Chondrocyte (in vitro differentiated cells): ENCODE results near the gene TMEM218. TPM values are rescaled to one million over a fixed set of nuclear protein-coding genes. Genes with fewer than 3 reads are reported as not detected.

Experiments used
- DNase-seq: peaks from one replicate; pipeline ENCODE4 v3.0.0; 2021; ENCODE audit warnings: mixed read lengths, low spot score
- H3K27ac Mint-ChIP-seq: one replicate; pipeline ENCODE4 v1.8.0; 2021; ENCODE audit warnings: mild to moderate bottlenecking, moderate library complexity, mixed read lengths; ENCODE audit not compliant: unreplicated experiment
- H3K27me3 Mint-ChIP-seq: 2 replicates; pipeline ENCODE4 v1.8.0; 2021; ENCODE audit warnings: low read depth, mixed read lengths
- H3K36me3 Mint-ChIP-seq: 2 replicates; pipeline ENCODE4 v1.8.0; 2021; ENCODE audit warnings: low read depth, mixed read lengths
- H3K4me1 Mint-ChIP-seq: 2 replicates; pipeline ENCODE4 v1.8.0; 2021; ENCODE audit warnings: low read depth, mild to moderate bottlenecking, mixed read lengths
- H3K4me3 Mint-ChIP-seq: one replicate; pipeline ENCODE4 v1.8.0; 2021; ENCODE audit warnings: mild to moderate bottlenecking, moderate library complexity, mixed read lengths; ENCODE audit not compliant: unreplicated experiment
- H3K9me3 Mint-ChIP-seq: 2 replicates; pipeline ENCODE4 v1.8.0; 2021; ENCODE audit warnings: low read depth, mixed read lengths
- CTCF ChIP-seq: fragments of 200-600 bp; sonication (generic); IDR thresholded peaks from 2 replicates; pipeline ENCODE4 v1.5.0; 2021; ENCODE audit warnings: antibody characterized with exemption, mild to moderate bottlenecking, moderate library complexity
- total RNA-seq: library from RNA; stranded (reverse); gene quantifications from 3 replicates; pipeline ENCODE4 v1.2.1, GENCODE V29; 2021

The TMEM218 gene
- total RNA-seq, 1 donor from 2014 or later: 12.0 TPM

GRCh38 chr11:125069008-125069407, 42.4 kb downstream of the TMEM218 start:
- H3K36me3 Mint-ChIP-seq: no peaks in the 10 kb centered on the region
- DNase-seq: no peak
- peaks cover 4% of the 10 kb centered on the region for H3K27me3 Mint-ChIP-seq
- no peak overlapping the region for H3K4me3 Mint-ChIP-seq
- H3K27ac Mint-ChIP-seq: no peak overlapping the region
- peaks cover 18% of the 10 kb centered on the region for H3K4me1 Mint-ChIP-seq
- no peak for TF ChIP-seq CTCF
- no peaks in the 10 kb centered on the region for H3K9me3 Mint-ChIP-seq

DNA sequence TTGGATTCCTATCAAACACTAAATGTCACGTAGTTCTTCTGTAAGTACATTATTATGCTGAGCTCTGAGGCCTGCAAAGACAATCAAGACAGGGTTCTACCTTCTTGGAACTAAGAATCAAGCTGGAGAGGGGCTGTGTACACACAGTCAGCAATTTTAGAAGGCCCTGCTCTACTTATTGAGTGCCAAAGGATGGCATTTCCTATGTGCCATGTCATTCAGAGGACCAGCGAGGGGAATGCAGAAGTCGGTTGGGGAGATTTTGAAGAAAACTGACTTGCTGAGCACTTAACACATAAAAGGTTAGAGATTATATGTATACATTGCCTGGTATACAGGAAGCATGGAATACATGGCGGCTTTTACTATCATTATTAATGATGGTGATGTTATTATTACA, 43.1 kb downstream of the TMEM218 start:
- no peaks in the 10 kb centered on the region for H3K36me3 Mint-ChIP-seq

GRCh38 chr11:125064070-125064469, 47.4 kb downstream of the TMEM218 start:
- H3K27me3 Mint-ChIP-seq: peaks cover 4% of the 10 kb centered on the region
- peaks cover 2% of the 10 kb centered on the region for H3K4me1 Mint-ChIP-seq
- H3K36me3 Mint-ChIP-seq: no peaks in the 10 kb centered on the region
- no peak overlapping the region for H3K27ac Mint-ChIP-seq
- no peak for DNase-seq
- no peaks in the 10 kb centered on the region for H3K9me3 Mint-ChIP-seq
- peak overlapping the region; percentile 52 for H3K4me3 Mint-ChIP-seq
- TF ChIP-seq CTCF: no peak

More for the DNA sequence above, 43.1 kb downstream of the TMEM218 start:
- DNase-seq: no peak
- TF ChIP-seq CTCF: no peak
- H3K27ac Mint-ChIP-seq: no peak overlapping the region
- no peak overlapping the region for H3K4me3 Mint-ChIP-seq
- H3K9me3 Mint-ChIP-seq: no peaks in the 10 kb centered on the region
- peaks cover 4% of the 10 kb centered on the region for H3K27me3 Mint-ChIP-seq
- H3K4me1 Mint-ChIP-seq: peaks cover 18% of the 10 kb centered on the region

DNA sequence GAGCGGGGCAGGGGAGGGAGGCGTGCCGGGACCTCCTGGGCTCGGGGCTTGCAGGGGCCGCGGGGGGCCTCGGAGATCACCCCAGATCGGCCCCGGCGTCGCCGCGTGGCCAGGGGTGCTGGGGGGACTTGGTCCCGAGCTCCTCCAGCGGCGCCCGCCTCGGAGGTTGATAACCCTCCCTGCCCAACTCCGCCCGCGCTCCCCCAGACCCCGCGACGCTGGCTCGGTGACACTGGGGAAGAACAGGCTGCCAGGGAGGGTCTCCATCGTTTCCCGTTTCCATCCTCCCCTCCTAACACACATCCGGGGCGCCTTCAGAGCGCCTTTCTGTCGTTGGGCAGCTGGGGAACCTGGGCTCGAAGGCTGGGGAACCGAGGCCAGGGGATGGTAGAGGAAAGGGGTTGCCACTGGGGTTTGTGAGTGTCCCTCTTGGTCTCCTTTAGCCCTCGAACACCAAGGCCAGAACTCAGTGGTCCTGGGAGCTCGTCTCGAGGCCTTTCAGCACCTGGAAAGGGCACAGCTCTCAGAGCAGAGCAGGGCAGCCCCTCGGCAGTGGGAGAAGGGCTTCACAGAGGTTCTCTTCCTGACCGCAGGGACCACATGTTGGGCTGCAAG, 47.9 kb downstream of the TMEM218 start:
- peaks cover 4% of the 10 kb centered on the region for H3K27me3 Mint-ChIP-seq
- peaks cover 2% of the 10 kb centered on the region for H3K4me1 Mint-ChIP-seq
- no peak for TF ChIP-seq CTCF
- no peak for DNase-seq
- no peaks in the 10 kb centered on the region for H3K9me3 Mint-ChIP-seq
- no peak overlapping the region for H3K27ac Mint-ChIP-seq
- H3K4me3 Mint-ChIP-seq: peak overlapping the region; percentile 84
- no peaks in the 10 kb centered on the region for H3K36me3 Mint-ChIP-seq

DNA sequence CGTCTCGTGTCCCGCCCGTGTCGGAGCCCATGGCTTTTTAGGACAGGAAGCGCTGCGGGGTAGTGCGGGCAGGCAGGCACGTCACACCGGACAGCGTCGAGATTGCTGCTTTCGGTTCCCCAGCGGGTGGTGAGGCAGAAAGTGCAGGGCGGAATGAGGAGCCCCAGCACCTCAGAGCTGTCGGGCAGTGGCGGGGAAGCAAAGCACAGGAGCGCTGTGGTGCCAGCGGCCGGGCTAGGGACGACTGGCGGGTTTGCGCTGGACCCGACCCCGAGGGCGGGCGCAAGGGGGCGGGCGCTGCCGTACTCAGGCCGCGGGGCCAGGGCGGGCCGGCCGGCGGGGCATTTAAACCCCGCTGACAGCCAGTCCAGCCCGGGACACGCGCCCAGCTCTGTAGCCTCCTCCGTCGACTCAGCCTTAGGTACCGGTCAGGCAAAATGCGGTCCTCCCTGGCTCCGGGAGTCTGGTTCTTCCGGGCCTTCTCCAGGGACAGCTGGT, 48.4 kb downstream of the TMEM218 start, which contains the start of gene SLC37A2:
SLC37A2 (plus strand) TSS at position 375 of the 498 bp plus-strand sequence; CDS start at position 438, 63 bp downstream.
- no peak within 1 kb of the TSS for H3K27ac Mint-ChIP-seq
- H3K9me3 Mint-ChIP-seq: no peaks in the 10 kb centered on the region
- no peaks in the 10 kb centered on the region for H3K36me3 Mint-ChIP-seq
- peaks cover 2% of the 10 kb centered on the region for H3K4me1 Mint-ChIP-seq
- peak within 1 kb of the TSS; percentile 84 for H3K4me3 Mint-ChIP-seq
- peaks cover 4% of the 10 kb centered on the region for H3K27me3 Mint-ChIP-seq
- DNase-seq: no peak
- peak; percentile 66 for TF ChIP-seq CTCF
